CD4-positive, alpha-beta T cell treated with Interleukin-21 for 1 hour (primary cell): Measurements from ENCODE around the gene E2F2.
"Not testable (repeated sequence)": the region's sequence is repeated elsewhere in the genome, so short reads cannot be mapped to it uniquely, and the experiment has no call there.

ENCODE experiments used
- DNase-seq: peaks from one replicate; pipeline ENCODE4 v3.0.0-alpha.2; 2020

Gene E2F2

DNA sequence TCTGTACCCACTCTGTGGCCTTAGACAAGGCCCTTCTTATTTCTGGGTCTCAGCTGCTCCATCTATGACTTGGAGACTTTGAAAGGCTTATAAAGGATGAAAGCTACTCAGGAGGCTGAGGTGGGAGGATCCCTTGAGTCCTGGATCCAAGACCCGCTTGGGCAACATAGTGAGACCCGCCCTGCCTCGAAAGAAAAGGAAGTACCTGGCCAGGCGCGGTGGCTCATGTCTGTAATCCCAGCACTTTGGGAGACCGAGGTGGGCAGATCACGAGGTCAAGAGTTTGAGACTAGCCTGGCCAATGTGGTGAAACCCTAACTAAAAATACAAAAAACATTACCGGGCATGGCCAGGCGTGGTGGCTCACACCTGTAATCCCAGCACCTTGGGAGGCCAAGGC is 14.8 kb upstream of the E2F2 start:
- no peak for DNase-seq

DNA sequence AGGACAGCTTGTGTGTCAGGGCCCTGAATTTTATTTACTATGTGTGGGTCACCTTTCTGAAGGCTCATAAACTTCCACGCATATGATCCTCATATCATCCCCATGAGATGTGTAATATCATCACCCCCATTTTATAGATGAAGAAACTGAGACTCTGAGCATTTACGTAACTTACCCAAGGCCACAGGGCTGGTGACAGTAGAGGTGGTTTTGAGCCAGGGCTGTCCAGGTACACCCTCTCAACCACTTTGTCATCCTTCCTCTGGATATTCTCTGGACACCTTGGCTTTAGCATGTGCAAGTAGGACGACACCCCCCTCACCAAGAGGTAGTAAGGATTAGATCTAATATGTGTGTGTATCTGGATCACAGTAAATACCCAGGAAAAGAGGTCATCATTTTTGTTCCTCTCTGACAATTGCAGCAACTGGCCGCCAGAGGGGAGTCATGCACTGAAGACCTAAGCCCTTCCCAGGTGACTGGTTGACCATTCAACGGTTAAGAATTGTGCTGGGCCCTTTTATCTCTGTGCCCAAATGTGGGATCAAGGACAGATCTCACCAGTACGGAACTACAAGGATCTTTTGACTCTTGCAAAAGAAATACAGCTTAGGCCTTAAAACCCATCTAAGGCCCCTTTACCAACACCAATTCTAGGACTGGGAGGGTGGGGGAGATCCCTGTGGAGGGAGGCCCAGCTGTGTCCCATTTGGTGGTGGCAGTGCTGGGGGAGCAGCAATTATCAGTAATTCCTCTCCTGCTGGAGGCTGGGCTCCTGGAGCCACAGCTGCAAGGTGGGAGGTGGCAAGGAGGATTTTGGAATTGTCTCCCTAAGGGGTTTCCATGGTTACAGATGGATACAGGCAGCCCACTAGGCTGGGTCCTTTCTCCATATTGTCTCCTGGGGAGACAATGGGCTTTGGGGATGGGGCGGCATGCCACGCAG is 13.7 kb upstream of the E2F2 start:
- peak; percentile 78 for DNase-seq

GRCh38 chr1:23543707-23544443 is 12.8 kb upstream of the E2F2 start:
- no peak for DNase-seq

DNA sequence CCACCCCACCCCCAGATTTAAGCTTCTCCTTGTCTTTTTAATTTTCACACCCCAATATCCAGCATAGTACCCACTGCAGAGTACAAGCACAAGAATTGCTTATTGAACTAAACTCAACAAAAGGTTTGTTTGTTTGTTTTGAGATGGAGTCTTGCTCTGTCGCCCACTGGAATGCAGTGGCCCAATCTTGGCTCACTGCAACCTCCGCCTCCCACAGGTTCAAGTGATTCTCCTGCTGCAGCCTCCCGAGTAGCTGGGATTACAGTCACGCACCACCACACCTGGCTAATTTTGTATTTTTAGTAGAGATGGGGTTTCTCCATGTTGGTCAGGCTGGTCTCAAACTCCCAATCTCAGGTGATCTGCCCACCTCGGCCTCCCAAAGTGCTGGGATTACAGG is 11.9 kb upstream of the E2F2 start:
- DNase-seq: not testable (repeated sequence)

DNA sequence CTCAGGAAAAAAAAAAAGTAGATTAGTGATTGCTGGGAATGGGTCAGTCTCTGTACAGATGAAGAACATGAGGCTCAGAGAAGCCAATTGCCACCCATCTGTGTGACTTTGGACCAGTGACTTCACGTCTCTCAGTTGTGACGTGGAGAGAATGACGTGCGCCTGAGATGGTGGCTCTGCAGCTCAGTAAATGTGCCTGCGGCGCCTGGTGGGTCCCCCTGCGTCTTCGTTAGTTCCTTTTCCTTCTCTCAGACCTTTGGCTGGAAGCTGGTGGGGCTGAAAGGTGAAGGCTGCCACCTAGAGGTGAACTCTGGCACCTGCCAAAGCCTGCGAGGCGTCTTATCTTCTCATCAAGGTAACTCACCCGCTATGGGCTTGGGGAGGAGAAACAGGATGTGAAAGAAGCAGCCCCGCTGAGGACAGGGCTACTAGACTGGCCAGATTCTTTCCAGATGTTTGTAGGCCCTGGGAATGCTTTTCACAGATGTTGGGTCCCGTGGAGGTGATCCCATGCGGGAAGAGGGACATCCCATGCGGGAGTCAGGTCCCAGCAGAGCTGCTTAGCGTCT is 8.7 kb upstream of the E2F2 start:
- DNase-seq: peak; percentile 95

DNA sequence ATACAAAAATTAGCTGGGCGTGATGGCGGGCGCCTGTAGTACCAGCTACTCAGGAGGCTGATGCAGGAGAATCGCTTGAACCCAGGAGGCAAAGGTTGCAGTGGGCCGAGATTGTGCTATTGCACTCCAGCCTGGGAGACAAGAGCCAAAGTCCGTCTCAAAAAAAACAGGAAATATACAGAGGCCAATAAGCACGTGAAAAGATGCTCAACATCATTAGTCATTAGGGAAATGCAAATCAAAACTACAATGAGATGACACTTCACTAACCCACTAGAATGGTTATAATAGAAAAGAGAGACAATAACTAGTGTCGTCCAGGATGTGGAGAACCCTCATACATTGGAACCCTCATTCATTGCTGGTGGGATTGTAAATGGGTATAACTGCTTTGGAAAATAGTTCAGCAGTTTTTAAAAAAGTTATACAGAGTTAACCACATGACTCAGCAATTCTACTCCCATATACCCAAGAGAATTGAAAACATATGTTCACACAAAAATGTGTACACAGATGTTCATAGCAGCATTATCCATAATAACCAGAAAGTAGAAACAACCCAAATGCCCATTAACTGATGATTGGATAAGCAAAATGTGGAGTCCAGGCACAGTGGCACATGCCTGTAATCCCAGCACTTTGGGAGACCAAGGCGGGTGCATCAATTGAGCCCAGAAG is 6.4 kb upstream of the E2F2 start:
- no peak for DNase-seq

GRCh38 chr1:23533246-23534023 is 2.4 kb upstream of the E2F2 start:
- peak; percentile 41 for DNase-seq

GRCh38 chr1:23531562-23532094 is 595 bp upstream of the E2F2 start:
- DNase-seq: no peak

GRCh38 chr1:23530087-23530746 is 816 bp downstream of the E2F2 start:
- no peak for DNase-seq

- no peak for DNase-seq
These were observed 1.6 kb downstream of the E2F2 start for GRCh38 chr1:23529146-23530086.

DNA sequence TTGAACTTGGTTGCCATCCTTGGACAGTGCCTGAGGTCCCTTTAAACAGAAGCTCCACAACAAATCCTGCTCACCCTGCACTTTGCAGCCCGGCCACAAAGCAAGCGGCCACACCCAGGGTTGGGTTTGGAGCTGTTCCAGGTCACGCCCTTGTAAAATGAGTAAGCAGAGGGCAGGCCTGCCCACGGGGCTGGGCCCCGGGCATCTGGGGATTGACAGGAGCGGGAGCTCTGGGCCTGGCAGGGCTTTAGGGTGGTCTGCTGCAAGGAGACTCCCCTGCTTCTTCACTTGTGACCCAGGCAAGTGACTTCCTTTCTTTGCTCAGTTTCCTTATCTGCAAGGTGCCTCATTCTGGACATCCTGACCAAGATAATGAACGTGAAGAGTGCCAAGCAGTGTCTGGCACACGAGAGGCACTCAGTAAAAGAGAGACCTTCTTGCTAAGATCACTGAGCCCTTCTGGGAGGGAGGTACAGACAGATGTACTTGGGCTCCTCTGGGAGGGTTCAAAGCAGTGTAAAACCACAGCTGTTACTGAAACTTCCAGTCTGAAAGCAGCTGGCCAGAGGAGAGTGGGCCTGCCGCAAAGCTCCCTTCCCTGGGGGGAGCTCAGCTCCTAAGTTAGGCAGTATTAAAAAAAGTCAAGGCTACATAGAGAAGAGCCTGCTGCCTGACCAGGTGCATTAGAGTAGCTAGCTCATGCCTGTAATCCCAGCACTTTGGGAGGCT is 2.6 kb downstream of the E2F2 start:
- peak; percentile 80 for DNase-seq

DNA sequence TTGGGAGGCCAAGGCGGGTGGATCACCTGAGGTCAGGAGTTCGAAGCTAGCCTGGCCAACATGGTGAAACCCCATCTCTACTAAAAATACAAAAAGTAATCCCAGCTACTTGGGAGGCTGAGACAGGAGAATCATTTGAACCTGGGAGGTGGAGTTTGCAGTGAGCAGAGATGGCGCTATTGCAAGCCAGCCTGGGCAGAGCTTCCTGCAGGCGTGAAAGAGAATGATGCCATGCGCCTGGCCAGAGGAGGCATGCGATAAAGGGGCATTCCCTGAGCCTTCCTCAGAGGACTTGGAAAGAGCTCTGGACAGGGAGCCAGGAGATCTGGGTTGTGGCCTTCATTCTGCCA is 3.2 kb downstream of the E2F2 start:
- DNase-seq: no peak

DNA sequence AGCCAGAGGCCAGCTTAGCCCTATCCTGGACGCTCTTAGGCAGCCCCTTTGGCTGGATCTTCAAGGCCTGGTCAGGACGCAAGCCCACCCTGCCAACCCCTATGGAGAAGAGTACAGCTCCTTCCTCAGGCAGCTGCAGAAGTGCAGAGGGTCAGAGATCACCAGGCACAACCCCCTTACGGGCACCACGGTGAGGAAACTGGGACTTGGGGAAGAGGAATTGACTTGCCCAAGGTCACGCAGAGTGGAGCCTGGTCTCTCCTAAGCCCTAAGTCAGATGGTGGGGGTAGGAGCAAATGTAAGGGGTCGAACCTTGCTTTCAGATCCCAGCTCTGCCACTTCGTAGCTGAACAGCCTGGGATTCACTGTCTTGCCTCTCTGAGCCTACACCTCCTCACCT is 3.7 kb downstream of the E2F2 start:
- DNase-seq: no peak

DNA sequence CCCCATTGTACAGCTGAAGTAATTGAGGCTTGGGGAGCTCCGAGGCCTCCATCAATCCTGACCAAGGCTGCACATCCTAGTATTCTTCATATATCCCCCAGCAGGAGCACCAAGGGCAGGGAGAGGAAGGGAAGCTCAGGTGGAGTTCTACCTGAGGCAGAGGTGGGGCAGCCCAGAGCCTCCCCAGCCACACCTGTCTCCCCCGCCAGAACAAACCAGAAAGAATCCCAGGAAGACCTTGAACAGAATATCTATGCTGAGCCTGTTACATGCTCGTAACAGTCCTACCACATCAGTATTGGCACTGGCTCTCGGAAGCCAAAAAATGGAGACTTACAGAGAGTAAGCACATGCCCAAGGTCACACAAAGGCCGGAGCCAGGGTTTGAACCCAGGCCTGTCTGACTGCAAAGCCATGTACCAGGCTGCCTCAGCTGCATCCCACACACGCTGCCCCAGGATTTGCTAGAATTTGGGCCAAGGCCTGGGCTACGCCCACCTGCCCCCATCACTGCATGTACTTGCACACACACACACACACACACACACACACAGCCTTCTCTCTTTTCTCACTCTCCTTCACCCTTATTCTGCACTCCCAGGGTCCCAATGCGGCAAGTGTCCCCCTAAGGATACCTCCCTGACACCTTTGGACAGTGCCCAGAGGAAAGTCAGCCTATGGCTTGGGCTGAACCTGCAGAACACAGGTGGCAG is 4.5 kb downstream of the E2F2 start:
- DNase-seq: no peak

DNA sequence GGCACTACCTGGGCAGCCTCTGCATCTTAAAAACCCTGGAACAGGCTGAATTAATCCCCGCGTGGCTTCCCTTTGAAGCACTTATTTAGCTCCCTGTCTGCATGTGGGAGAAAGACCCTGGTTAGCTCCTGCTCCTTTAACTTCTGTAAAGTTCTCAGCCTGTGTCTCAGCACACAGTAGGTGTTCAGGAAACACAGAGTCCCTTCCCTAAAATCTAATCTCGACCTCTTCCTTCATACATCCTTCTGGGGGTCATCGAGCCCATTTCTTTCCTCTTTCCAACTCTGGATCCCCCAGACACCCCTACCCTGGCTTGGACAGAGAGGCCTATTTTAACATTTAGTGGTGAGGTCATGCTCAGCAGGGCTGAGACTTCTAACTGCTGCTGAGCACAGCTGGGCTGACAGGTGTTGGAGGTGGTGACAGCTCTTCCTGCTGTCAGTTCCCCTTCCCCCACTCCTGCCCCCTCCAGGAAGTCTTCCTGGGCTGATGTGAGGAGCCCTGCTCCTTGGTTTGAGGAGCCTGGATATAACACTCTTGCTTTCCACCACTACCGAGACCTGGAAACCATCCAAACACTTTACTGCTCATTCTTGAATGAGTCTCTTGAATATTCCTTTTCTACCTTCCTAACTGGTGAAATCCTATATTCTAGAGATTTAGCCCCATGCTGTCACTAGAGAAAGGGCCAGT is 5.3 kb downstream of the E2F2 start:
- DNase-seq: peak; percentile 40

DNA sequence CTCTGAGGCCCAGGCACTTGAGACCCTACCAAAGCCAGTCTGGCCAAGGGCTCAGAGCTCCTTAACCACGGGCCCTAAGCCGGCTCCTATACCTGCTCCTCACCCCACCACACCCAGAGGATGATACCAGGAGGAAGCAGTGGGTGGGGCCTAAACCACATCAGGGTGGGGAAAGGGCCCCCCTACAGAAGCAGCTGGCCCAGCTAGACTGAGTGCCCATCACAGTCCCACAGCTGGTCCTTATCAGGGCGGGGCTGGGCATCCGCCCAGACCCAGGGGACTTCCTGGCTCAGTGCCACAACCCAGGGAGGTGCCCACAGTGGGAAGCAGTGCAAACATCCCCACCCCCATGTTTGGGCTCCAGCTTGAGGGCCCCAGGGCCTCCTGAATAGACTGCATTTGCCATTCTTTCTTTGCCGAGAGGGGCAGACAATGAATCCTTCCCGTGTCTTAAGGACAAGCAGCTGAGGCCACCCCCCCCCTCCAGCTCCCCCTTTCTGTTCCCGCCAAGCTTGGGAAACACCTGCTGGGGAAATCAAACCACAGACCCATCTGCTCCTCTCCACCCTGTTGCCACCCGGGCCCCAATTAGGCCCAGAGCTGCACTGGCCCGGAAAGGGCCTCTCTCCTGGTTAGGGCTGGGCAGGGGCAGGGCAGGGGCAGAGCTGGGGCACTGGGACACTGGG is 6.2 kb downstream of the E2F2 start:
- peak; percentile 69 for DNase-seq

- no peak for DNase-seq
These were observed 6.9 kb downstream of the E2F2 start for GRCh38 chr1:23524163-23524562.
